Measurements from ENCODE around the gene TRIO. TPM values are rescaled to one million over a fixed set of nuclear protein-coding genes. Genes with fewer than 3 reads are reported as not detected.
A peak's percentile ranks its signal among the peaks of the same experiment; 100 is the strongest.

The TRIO gene
- total RNA-seq, 1 donor from 2014 or later: 148 TPM

GRCh38 chr5:14213253-14213652 is 70.1 kb downstream of the TRIO start:
- H3K27me3 ChIP-seq: no peaks in the 10 kb centered on the region
- H3K4me1 ChIP-seq: peaks cover 50% of the 10 kb centered on the region
- TF ChIP-seq, protein P1, sequence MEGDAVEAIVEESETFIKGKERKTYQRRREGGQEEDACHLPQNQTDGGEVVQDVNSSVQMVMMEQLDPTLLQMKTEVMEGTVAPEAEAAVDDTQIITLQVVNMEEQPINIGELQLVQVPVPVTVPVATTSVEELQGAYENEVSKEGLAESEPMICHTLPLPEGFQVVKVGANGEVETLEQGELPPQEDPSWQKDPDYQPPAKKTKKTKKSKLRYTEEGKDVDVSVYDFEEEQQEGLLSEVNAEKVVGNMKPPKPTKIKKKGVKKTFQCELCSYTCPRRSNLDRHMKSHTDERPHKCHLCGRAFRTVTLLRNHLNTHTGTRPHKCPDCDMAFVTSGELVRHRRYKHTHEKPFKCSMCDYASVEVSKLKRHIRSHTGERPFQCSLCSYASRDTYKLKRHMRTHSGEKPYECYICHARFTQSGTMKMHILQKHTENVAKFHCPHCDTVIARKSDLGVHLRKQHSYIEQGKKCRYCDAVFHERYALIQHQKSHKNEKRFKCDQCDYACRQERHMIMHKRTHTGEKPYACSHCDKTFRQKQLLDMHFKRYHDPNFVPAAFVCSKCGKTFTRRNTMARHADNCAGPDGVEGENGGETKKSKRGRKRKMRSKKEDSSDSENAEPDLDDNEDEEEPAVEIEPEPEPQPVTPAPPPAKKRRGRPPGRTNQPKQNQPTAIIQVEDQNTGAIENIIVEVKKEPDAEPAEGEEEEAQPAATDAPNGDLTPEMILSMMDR (IDR thresholded peaks at IDR 0.05): no peak
- no peaks in the 10 kb centered on the region for H3K9me3 ChIP-seq
- H3K27ac ChIP-seq: peak overlapping the region; percentile 11
- intact Hi-C loops (cut with DNase I): no loop called here
- H3K36me3 ChIP-seq: no peaks in the 10 kb centered on the region
- ATAC-seq (no peak), DNase-seq (no peak)
- H3K4me3 ChIP-seq: no peak overlapping the region

GRCh38 chr5:14213813-14214585 is 70.9 kb downstream of the TRIO start:
- Histone ChIP-seq H3K9me3 (no peaks in the 10 kb centered on the region), H3K27ac (peak overlapping the region; percentile 11), H3K4me3 (no peak overlapping the region), H3K36me3 (no peaks in the 10 kb centered on the region), H3K27me3 (no peaks in the 10 kb centered on the region), H3K4me1 (peaks cover 50% of the 10 kb centered on the region)
- TF ChIP-seq, protein P1 (IDR thresholded peaks at IDR 0.05): no peak
- intact Hi-C loops (cut with DNase I): no loop called here
- no peak for DNase-seq
- ATAC-seq: peak; percentile 14

DNA sequence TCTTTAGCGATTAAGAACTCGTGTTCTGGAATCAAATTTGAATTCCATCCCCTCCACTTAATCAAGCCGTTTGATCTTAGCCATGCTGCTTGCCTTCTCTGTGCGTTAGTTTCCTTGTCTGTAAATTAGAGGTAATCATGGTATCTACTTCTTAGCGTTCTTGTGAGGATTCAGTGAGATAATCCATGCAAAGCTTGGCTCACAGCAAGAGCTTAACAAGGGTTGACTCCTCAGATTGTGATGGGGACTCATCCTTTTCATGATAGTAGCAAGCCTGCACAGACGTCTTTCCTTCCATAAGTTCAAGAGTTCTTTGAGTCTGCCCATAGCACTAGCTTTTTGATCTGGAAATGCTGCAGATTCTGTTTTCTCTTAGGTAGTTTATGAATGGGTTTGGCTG is 72.8 kb downstream of the TRIO start:
- Histone ChIP-seq H3K9me3 (no peaks in the 10 kb centered on the region), H3K4me3 (no peak overlapping the region), H3K27ac (no peak overlapping the region), H3K4me1 (peaks cover 63% of the 10 kb centered on the region), H3K36me3 (no peaks in the 10 kb centered on the region), H3K27me3 (no peaks in the 10 kb centered on the region)
- DNase-seq: no peak
- no peak for ATAC-seq
- intact Hi-C loops (cut with DNase I): no loop called here
- TF ChIP-seq, protein P1 (IDR thresholded peaks at IDR 0.05): no peak

GRCh38 chr5:14216372-14216771 is 73.2 kb downstream of the TRIO start:
- no peaks in the 10 kb centered on the region for H3K36me3 ChIP-seq
- peak overlapping the region; percentile 37 for H3K27ac ChIP-seq
- DNase-seq (no peak), ATAC-seq (no peak)
- no peaks in the 10 kb centered on the region for H3K9me3 ChIP-seq
- peaks cover 63% of the 10 kb centered on the region for H3K4me1 ChIP-seq
- no peaks in the 10 kb centered on the region for H3K27me3 ChIP-seq
- intact Hi-C loops (cut with DNase I): no loop called here
- TF ChIP-seq, protein P1 (IDR thresholded peaks at IDR 0.05): no peak
- no peak overlapping the region for H3K4me3 ChIP-seq

GRCh38 chr5:14216902-14217301 is 73.8 kb downstream of the TRIO start:
- H3K27me3 ChIP-seq: no peaks in the 10 kb centered on the region
- TF ChIP-seq, protein P1 (IDR thresholded peaks at IDR 0.05): no peak
- peaks cover 60% of the 10 kb centered on the region for H3K4me1 ChIP-seq
- peak overlapping the region; percentile 52 for H3K27ac ChIP-seq
- intact Hi-C loops (cut with DNase I): no loop called here
- H3K4me3 ChIP-seq: no peak overlapping the region
- H3K9me3 ChIP-seq: no peaks in the 10 kb centered on the region
- DNase-seq: peak; percentile 72
- peak; percentile 84 for ATAC-seq
- no peaks in the 10 kb centered on the region for H3K36me3 ChIP-seq

Data from upper lobe of right lung (tissue), 1 donor.